ENCODE measurements around the gene TMEM196.
"Not testable (repeated sequence)": the region's sequence is repeated elsewhere in the genome, so short reads cannot be mapped to it uniquely, and the experiment has no call there.

TMEM196 gene

DNA sequence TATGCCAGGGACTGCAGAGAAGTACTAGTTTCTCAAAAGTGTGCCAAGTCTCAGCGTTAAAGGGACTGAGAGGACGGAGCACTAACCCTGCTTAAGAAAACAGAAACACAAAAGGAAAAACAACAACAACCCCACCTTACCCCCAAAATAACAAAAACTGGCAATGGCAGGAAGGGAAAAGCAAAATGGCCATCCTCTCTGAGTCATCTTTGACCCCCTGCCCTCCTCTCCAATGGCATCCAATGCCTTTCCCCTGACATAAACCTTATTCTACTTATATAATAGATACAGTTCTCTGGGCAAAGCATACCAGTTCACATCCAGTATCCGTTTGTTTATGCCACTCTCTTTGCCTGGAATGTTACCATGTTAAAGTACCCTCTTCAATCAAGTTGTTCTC lies 66.2 kb downstream of the TMEM196 start:
- DNase-seq (ENCODE audit: low read depth) = no peak

DNA sequence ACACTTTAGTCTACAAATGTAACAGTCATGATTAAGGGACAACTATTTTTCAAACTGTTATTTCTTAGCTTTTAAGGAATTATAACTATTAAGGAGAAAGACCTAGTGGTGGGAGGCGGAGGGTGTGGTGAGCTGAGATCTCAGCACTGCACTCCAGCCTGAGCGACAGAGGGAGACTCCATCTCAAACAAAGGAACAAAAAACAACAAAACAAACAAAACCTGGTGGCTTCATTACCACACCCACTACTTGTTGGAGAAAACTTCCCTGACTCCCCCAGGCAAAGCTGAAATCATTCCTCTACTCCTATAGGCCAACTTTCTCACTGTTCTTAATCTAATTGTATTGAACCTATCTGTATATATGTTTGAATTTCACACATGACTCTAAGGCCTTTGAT lies 67.8 kb downstream of the TMEM196 start:
- DNase-seq (ENCODE audit: low read depth) = no peak

DNA sequence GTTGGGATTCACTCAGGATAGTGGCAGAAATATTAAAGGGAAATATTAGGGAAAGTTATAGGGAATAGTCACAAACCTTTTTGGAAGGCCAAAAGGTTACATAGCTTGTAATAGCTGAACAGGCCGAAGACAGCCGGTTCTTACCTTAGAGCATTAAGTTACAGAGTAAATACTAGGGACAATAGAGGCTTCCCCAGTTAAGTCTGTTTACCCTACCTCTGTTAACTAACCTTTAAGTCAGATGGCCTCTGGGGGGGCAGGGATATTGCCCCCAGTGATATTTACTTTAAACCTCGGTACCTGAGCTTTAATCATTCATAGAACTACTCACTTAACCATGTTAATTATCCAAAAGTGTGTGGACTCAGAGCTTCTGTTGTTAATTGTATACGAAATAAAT lies 71.9 kb downstream of the TMEM196 start:
- DNase-seq (ENCODE audit: low read depth) = no peak

DNA sequence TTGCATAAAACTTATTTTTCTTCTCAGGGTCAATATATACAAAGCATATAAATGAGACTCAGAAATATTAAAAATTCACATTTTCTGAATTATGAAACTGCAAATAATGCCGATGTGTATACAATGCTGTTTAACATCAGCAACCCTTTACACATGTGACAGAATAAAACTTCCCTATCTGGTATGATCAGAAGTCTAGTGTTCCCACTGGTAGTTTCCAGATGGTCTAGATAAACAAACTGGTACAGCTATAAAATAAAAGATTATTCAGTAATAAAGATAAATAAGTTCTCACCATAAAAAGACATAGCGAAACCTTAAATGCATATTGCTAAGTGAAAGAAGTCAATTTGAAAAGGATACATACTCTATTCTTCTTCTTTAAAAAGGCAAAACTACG lies 72.5 kb downstream of the TMEM196 start:
- DNase-seq (ENCODE audit: low read depth) = no peak

DNA sequence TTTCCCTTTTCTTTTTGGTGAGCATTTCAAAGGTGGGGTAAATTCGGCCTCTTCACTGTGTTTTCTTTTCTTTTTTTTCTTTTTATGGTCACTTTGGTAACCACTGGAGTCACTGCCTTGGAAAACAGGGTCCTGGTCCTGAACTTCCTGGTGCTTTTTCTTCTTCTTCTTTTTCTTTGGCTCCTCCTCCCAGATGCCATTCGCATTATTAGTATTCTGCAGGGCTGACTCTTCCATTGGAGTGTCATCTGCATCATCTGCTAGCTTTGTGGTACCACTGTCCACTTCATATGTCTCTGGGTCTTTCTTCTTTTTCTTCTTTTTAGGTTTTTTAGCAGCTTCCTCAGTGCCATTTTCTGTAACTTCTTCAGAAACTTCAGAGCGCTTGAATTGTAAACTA lies 75.1 kb downstream of the TMEM196 start:
- DNase-seq (ENCODE audit: low read depth) = no peak

DNA sequence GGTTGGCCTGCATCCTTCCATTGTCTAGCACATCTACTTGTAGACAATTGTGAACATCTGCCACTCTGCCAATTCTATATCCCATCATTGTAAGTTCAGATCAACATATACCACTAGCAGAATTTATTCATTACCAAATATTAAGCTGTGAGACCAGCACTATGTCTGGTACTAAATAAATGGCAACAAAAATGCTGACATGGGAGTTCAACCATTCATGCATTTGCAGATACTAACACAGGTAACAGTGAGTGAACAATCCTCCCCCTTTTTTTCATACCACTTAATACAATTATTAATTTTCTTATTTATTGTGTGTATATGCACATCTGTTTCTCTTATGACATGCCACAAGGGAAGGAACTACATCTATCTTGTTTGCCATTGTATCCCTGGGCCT lies 76.5 kb downstream of the TMEM196 start:
- no peak for DNase-seq (ENCODE audit: low read depth)

DNA sequence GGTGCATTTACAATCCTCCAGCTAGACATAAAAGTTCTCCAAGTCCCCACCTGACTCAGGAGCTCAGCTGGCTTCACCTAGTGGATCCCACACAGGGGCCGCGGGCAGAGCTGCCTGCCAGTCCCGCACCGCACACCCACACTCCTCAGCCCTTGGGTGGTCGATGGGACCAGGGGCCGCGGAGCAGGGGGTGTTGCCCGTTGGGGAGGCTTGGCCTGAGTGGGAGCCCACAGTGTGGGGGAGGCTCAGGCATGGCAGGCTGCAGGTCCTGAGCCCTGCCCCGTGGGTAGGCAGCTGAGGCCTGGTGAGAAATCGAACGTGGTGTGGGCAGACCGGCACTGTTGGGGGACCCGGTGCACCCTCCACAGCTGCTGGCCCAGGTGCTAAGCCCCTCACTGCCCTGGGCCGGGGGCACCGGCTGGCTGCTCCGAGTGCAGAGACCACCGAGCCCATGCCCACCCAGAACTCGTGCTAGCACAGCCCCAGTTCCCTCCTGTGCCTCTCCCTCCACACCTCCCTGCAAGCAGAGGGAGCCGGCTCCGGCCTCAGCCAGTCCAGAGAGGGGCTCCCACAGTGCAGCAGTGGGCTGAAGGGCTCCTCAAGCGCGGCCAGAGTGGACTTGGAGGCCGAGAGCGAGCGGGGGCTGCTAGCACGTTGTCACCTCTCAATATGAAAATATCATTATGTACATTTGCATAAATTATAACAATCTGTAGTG lies 81.1 kb downstream of the TMEM196 start:
- DNase-seq (ENCODE audit: low read depth) = no peak

DNA sequence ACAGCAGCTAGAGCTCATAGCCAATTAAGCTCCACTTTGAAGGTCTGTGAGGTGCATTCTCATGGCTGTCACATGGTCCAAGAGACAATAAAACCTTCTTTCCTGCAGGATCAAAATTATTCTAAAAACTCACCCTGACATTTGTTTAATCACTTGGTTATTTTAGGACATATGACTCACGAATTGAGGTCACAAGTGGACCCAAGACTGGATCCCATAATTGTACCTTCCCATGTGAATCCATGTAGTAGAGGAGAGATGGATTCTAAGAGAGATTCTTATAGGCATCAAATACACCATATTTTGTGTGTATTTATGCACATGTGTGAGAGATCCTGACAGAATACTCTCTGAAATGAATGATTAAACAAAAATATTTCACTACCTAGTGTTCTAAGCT lies 82.7 kb downstream of the TMEM196 start:
- DNase-seq (ENCODE audit: low read depth) = no peak

DNA sequence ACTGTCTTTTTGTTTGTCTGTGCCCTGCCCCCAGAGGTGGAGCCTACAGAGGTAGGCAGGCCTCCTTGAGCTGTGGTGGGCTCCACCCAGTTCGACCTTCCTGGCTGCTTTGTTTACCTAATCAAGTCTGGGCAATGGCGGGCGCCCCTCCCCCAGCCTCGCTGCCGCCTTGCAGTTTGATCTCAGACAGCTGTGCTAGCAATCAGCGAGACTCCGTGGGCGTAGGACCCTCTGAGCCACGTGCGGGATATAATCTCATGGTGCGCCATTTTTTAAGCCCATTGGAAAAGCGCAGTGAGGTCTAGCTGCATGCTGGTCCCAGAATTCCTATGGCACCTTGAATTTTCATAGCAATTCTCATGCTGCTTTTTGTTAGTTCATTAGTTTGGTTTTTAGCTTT lies 84.3 kb downstream of the TMEM196 start:
- not testable (repeated sequence) for DNase-seq (ENCODE audit: low read depth)

DNA sequence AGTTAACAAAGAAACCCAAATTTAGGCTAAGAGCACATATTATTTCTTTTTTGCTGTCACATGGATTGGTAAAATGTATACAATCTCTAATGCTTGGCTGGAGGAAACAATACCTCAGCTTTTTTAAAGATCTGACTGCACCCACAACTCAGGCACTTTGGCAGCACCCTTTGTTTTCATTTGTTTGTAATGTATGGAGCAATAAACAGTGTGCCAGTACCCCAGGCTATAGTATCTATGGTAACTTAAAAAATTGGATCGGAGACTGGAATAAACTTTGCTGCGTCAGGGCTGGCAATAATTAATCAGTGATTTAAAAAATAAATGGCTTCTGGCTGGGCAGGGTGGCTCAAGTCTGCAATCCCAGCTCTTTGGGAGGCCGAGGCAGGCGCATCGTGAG lies 91.8 kb downstream of the TMEM196 start:
- DNase-seq (ENCODE audit: low read depth) = no peak

DNA sequence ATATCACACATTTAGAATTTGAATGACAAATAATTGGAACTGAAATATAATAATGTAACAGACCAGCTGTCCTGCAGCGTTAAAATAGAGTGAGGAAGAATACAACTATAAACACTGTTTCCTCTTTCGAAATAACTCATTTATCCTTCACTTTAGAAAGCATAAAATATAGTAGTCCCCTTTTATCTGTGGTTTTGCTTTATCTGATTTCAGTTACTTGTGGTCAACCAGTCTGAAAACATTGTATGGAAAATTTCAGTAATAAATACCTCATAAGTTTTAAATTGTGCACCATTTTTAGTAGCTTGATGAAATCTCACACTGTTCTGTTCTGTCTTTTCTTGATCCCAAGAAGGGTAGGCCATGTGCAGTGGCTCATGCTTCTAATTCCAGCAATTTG lies 96.2 kb downstream of the TMEM196 start:
- DNase-seq (ENCODE audit: low read depth) = no peak

DNA sequence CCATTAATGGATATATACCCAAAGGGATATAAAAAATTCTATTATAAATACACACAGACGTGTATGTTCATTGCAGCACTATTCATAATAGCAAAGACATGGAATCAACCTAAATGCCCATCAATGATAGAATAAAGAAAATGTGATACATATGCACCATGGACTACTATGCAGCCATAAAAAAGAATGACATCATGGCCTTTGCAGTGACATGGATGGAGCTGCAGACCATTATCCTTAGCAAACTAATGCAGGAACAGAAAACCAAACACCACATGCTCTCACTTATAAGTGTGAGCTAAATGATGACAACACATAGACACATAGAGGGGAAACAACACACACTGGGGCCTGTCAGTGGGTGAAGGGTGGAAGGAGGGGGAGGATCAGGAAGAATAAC lies 97.6 kb downstream of the TMEM196 start:
- DNase-seq (ENCODE audit: low read depth) = no peak

DNA sequence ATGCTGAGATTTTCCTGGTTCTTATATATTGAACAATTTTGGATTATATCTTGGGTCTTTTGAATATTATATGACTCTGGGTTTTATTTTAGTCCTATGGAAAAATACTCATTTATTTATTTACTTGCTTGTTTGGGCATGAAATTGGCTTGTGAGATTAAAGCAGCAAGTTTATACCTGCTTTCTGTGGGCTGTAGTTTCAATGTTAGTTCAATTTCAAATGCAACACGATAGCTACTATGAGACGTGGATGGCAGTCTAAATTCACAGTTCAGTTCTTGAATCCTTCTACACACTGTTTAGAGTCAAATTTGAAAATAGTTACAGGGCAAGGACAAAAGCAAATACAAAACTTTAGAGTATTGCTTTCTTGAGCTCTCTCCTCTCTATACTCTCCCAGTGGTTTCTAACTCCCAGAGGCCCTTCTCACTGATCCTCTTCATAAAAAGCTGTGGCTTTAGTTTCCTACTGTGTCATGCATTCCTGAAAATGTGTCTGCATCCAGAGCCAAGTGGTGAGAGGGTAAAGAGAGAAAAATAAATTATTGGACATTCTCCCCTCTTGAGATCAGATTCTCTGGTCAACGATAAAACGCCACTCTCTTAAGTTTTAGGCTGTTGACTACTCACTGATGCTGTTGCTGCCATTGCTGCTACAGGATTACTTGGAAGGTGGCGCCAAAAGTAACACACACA lies 99.0 kb downstream of the TMEM196 start:
- DNase-seq (ENCODE audit: low read depth) = no peak

DNA sequence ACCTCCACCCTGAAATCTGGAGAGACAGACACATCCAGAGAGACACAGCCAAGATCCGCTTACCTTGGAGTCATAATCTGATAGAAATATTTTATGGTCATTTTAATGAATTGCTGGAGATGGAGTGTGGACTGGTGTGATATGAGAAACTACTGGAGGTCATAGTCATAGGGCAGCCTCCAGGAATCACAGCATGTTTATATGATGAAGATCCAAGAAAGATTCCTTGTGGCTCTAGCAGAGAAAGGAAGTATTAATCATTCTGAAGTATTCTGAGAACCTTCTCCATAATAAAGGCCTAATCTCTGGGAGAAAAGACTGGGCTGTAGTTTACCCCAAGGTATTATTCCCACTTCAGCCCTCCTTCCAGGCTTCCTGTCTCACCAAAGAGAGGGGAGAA lies 102.6 kb downstream of the TMEM196 start:
- no peak for DNase-seq (ENCODE audit: low read depth)
